ENCODE measurements around the gene PTPN3.
"Not testable (repeated sequence)": the region's sequence is repeated elsewhere in the genome, so short reads cannot be mapped to it uniquely, and the experiment has no call there.

Gene PTPN3

GRCh38 chr9:109513871-109514270, 15.8 kb upstream of the PTPN3 start:
- DNase-seq (ENCODE audit: low read depth): peak; percentile 31
- TF ChIP-seq CTCF (IDR thresholded peaks at IDR 0.05; ENCODE audit: low read length, missing control alignments): no peak
- H3K4me3 ChIP-seq (replicated peaks; ENCODE audit: low read depth, low read length): no peak overlapping the region

GRCh38 chr9:109512170-109512756, 14.2 kb upstream of the PTPN3 start:
- no peak overlapping the region for H3K4me3 ChIP-seq (replicated peaks; ENCODE audit: low read depth, low read length)
- no peak for TF ChIP-seq CTCF (IDR thresholded peaks at IDR 0.05; ENCODE audit: low read length, missing control alignments)
- DNase-seq (ENCODE audit: low read depth): no peak

- TF ChIP-seq CTCF (IDR thresholded peaks at IDR 0.05; ENCODE audit: low read length, missing control alignments): no peak
- DNase-seq (ENCODE audit: low read depth): peak; percentile 18
- H3K4me3 ChIP-seq (replicated peaks; ENCODE audit: low read depth, low read length): no peak overlapping the region
These were observed 12.4 kb upstream of the PTPN3 start for GRCh38 chr9:109510506-109510905.

- H3K4me3 ChIP-seq (replicated peaks; ENCODE audit: low read depth, low read length); DNase-seq (ENCODE audit: low read depth): not testable (repeated sequence)
These were observed 11.9 kb upstream of the PTPN3 start for GRCh38 chr9:109510042-109510441.

- DNase-seq (ENCODE audit: low read depth): no peak
- H3K4me3 ChIP-seq (replicated peaks; ENCODE audit: low read depth, low read length): no peak overlapping the region
- no peak for TF ChIP-seq CTCF (IDR thresholded peaks at IDR 0.05; ENCODE audit: low read length, missing control alignments)
These were observed 11.5 kb upstream of the PTPN3 start for GRCh38 chr9:109509611-109510010.

GRCh38 chr9:109507421-109507838, 9.3 kb upstream of the PTPN3 start:
- no peak overlapping the region for H3K4me3 ChIP-seq (replicated peaks; ENCODE audit: low read depth, low read length)
- no peak for TF ChIP-seq CTCF (IDR thresholded peaks at IDR 0.05; ENCODE audit: low read length, missing control alignments)
- peak; percentile 92 for DNase-seq (ENCODE audit: low read depth)

GRCh38 chr9:109506097-109506712, 8.1 kb upstream of the PTPN3 start:
- no peak overlapping the region for H3K4me3 ChIP-seq (replicated peaks; ENCODE audit: low read depth, low read length)
- no peak for TF ChIP-seq CTCF (IDR thresholded peaks at IDR 0.05; ENCODE audit: low read length, missing control alignments)
- DNase-seq (ENCODE audit: low read depth): no peak
